Endodermal cell (in vitro differentiated cells): ENCODE results near the gene THOC7. TPM values are rescaled to one million over a fixed set of nuclear protein-coding genes. Genes with fewer than 3 reads are reported as not detected.

Experiments
- DNase-seq: peaks from one replicate; pipeline ENCODE4 v3.0.0-alpha.2; 2017
- H3K27ac ChIP-seq: 2 replicates; pipeline ENCODE4 v1.5.1; 2013; ENCODE audit warnings: mild to moderate bottlenecking, low read depth, low read length, moderate library complexity
- H3K27me3 ChIP-seq: 2 replicates; pipeline ENCODE4 v1.6.1; 2013; ENCODE audit warnings: mild to moderate bottlenecking, low read length, moderate library complexity; ENCODE audit not compliant: insufficient read depth, control insufficient read depth, poor library complexity, severe bottlenecking
- H3K36me3 ChIP-seq: 2 replicates; pipeline ENCODE4 v1.7.0; 2013; ENCODE audit warnings: mild to moderate bottlenecking, low read length, moderate library complexity; ENCODE audit not compliant: control insufficient read depth, insufficient read depth
- H3K4me1 ChIP-seq: one replicate; pipeline ENCODE4 v1.7.0; 2013; ENCODE audit warnings: low read length; ENCODE audit not compliant: control insufficient read depth, insufficient read depth
- H3K4me3 ChIP-seq: 2 replicates; pipeline ENCODE4 v1.5.1; 2013; ENCODE audit warnings: mild to moderate bottlenecking, low read length, moderate library complexity
- H3K9ac ChIP-seq: 2 replicates; pipeline ENCODE4 v1.6.1; 2013; ENCODE audit warnings: mild to moderate bottlenecking, low read length, moderate library complexity; ENCODE audit not compliant: poor library complexity, severe bottlenecking; ENCODE audit errors: extremely low read depth
- H3K9me3 ChIP-seq: 2 replicates; pipeline ENCODE4 v1.6.1; 2013; ENCODE audit warnings: mild to moderate bottlenecking, low read length, moderate library complexity; ENCODE audit not compliant: control insufficient read depth
- H3K27ac Mint-ChIP-seq: 2 replicates; pipeline ENCODE4 v1.8.0; 2020; ENCODE audit warnings: mixed read lengths
- H3K27me3 Mint-ChIP-seq: 2 replicates; pipeline ENCODE4 v1.8.0; 2021; ENCODE audit warnings: mild to moderate bottlenecking, mixed read lengths; ENCODE audit not compliant: insufficient read depth
- H3K36me3 Mint-ChIP-seq: 2 replicates; pipeline ENCODE4 v1.8.0; 2020; ENCODE audit warnings: low read depth, mixed read lengths
- H3K4me1 Mint-ChIP-seq: 2 replicates; pipeline ENCODE4 v1.8.0; 2020; ENCODE audit warnings: mixed read lengths
- H3K4me3 Mint-ChIP-seq: 2 replicates; pipeline ENCODE4 v1.8.0; 2020; ENCODE audit warnings: mild to moderate bottlenecking, moderate library complexity, mixed read lengths
- H3K9me3 Mint-ChIP-seq: 2 replicates; pipeline ENCODE4 v1.8.0; 2020; ENCODE audit warnings: mild to moderate bottlenecking, mixed read lengths
- WGBS, 2 experiments: methylation state at CpG; one replicate each; pipeline versions ENCODE4 v1.1.5 to v1.1.7; 2013; ENCODE audit warnings: missing lambda C conversion rate in 2 of 2, mixed read lengths in 1 of 2; ENCODE audit not compliant: insufficient coverage in 1 of 2, insufficient read length in 1 of 2; 5-methylcytosine and 5-hydroxymethylcytosine counted together
- total RNA-seq, 2 donors: library from RNA; stranded (reverse); fragmentation: NEBNext Ultra II Directional in 1 of 2; extraction: Animal tissue kit (Norgen Biotek cat#: 25700) in 1 of 2; gene quantifications; 2 replicates in 1 of 2; 3 replicates in 1 of 2; pipeline ENCODE4 v1.2.1, GENCODE V29; 2021
- TF ChIP-seq, protein P1 (sequence below): fragments of 200-600 bp; sonication (generic); conservative IDR thresholded peaks from 2 replicates; pipeline ENCODE4 v1.5.0; 2021; ENCODE audit warnings: antibody characterized with exemption, mild to moderate bottlenecking

Gene THOC7
- total RNA-seq, 2 donors from 2014 or later = 91.8 to 103 TPM

- Mint-ChIP-seq H3K27ac (no peak overlapping the region), H3K4me1 (peaks cover 52% of the 10 kb centered on the region), H3K9me3 (no peaks in the 10 kb centered on the region), H3K27me3 (no peaks in the 10 kb centered on the region), H3K4me3 (no peak overlapping the region), H3K36me3 (peaks cover 4% of the 10 kb centered on the region)
- WGBS, 2 experiments = 91 to 100% methylated on average over 1 to 5 of the region's 5 CpGs
- no peak for DNase-seq
- Histone ChIP-seq H3K4me3 (no peak overlapping the region), H3K27me3 (no peaks in the 10 kb centered on the region), H3K27ac (no peak overlapping the region), H3K36me3 (no peaks in the 10 kb centered on the region), H3K9me3 (no peaks in the 10 kb centered on the region), H3K9ac (no peak overlapping the region), H3K4me1 (peaks cover 22% of the 10 kb centered on the region)
- TF ChIP-seq, protein P1, sequence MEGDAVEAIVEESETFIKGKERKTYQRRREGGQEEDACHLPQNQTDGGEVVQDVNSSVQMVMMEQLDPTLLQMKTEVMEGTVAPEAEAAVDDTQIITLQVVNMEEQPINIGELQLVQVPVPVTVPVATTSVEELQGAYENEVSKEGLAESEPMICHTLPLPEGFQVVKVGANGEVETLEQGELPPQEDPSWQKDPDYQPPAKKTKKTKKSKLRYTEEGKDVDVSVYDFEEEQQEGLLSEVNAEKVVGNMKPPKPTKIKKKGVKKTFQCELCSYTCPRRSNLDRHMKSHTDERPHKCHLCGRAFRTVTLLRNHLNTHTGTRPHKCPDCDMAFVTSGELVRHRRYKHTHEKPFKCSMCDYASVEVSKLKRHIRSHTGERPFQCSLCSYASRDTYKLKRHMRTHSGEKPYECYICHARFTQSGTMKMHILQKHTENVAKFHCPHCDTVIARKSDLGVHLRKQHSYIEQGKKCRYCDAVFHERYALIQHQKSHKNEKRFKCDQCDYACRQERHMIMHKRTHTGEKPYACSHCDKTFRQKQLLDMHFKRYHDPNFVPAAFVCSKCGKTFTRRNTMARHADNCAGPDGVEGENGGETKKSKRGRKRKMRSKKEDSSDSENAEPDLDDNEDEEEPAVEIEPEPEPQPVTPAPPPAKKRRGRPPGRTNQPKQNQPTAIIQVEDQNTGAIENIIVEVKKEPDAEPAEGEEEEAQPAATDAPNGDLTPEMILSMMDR = no peak
These were observed 17.0 kb upstream of the THOC7 start for GRCh38 chr3:63880653-63881052.

- H3K27ac ChIP-seq = no peak overlapping the region
- H3K9ac ChIP-seq = no peak overlapping the region
- no peaks in the 10 kb centered on the region for H3K36me3 ChIP-seq
- H3K4me3 ChIP-seq = no peak overlapping the region
- peaks cover 22% of the 10 kb centered on the region for H3K4me1 ChIP-seq
- H3K36me3 Mint-ChIP-seq = peaks cover 10% of the 10 kb centered on the region
- no peaks in the 10 kb centered on the region for H3K27me3 Mint-ChIP-seq
- no peak overlapping the region for H3K27ac Mint-ChIP-seq
- DNase-seq = no peak
- WGBS, 2 experiments = 73 to 82% methylated on average over 1 to 2 of the region's 2 CpGs
- no peaks in the 10 kb centered on the region for H3K27me3 ChIP-seq
- peaks cover 57% of the 10 kb centered on the region for H3K4me1 Mint-ChIP-seq
- TF ChIP-seq, protein P1 = peak; percentile 31
- H3K4me3 Mint-ChIP-seq = no peak overlapping the region
- no peaks in the 10 kb centered on the region for H3K9me3 Mint-ChIP-seq
- no peaks in the 10 kb centered on the region for H3K9me3 ChIP-seq
These were observed 14.9 kb upstream of the THOC7 start for GRCh38 chr3:63878394-63879060.

- no peaks in the 10 kb centered on the region for H3K27me3 Mint-ChIP-seq
- Histone ChIP-seq H3K4me1 (peaks cover 25% of the 10 kb centered on the region), H3K9ac (no peak overlapping the region), H3K9me3 (no peaks in the 10 kb centered on the region), H3K4me3 (no peak overlapping the region), H3K27ac (no peak overlapping the region), H3K27me3 (no peaks in the 10 kb centered on the region), H3K36me3 (no peaks in the 10 kb centered on the region)
- DNase-seq = no peak
- no peak overlapping the region for H3K4me3 Mint-ChIP-seq
- TF ChIP-seq, protein P1 = no peak
- peaks cover 52% of the 10 kb centered on the region for H3K4me1 Mint-ChIP-seq
- H3K9me3 Mint-ChIP-seq = no peaks in the 10 kb centered on the region
- 78 to 83% methylated on average over 3 of the region's 3 CpGs for WGBS, 2 experiments
- peaks cover 11% of the 10 kb centered on the region for H3K36me3 Mint-ChIP-seq
- H3K27ac Mint-ChIP-seq = no peak overlapping the region
These were observed 14.3 kb upstream of the THOC7 start for GRCh38 chr3:63877737-63878393.
